K562 (cell line): ENCODE measurements around the gene CST6. TPM values are rescaled to one million over a fixed set of nuclear protein-coding genes. Genes with fewer than 3 reads are reported as not detected.

ENCODE experiments used
- ARHGAP35 ChIP-seq: fragments of 450-650 bp; IDR thresholded peaks from 2 replicates; pipeline ENCODE4 v1.6.1; 2018; ENCODE audit not compliant: partially characterized antibody
- ARID4B ChIP-seq: sonication (generic); formaldehyde crosslinking; IDR thresholded peaks from 2 replicates; pipeline ENCODE4 v1.8.0; 2022; ENCODE audit warnings: mild to moderate bottlenecking, missing genetic modification reagents
- BDP1 ChIP-seq: IDR thresholded peaks from 3 replicates; pipeline ENCODE4 v1.6.1; 2011; ENCODE audit not compliant: insufficient read length, insufficient read depth
- CEBPG ChIP-seq, 3 experiments: fragments of 200-800 bp in 1 of 3; sonication (Bioruptor generic) in 1 of 3; sonication (generic) in 1 of 3; formaldehyde crosslinking in 1 of 3; IDR thresholded peaks in 2 of 3; conservative IDR thresholded peaks in 1 of 3; 2 replicates each; pipeline versions ENCODE4 v1.6.1 to v1.8.0; 2016 to 2022; ENCODE audit warnings: missing compliant biosample characterization in 2 of 3, missing genetic modification characterization in 2 of 3, mild to moderate bottlenecking in 1 of 3, missing genetic modification reagents in 1 of 3
- CHD4 ChIP-seq: fragments of 200-600 bp; sonication (generic); IDR thresholded peaks from 3 replicates; pipeline ENCODE4 v1.6.1; 2012; ENCODE audit warnings: low read depth, mild to moderate bottlenecking, mixed read lengths, low read length, inconsistent platforms; ENCODE audit not compliant: insufficient read depth, insufficient replicate concordance, poor library complexity, severe bottlenecking
- CLOCK ChIP-seq: fragments of 250-450 bp; sonication (Bioruptor Pico); IDR thresholded peaks from 2 replicates; pipeline ENCODE4 v1.4.0; 2020; ENCODE audit warnings: mild to moderate bottlenecking, moderate library complexity, borderline replicate concordance
- NR1H2 ChIP-seq: sonication (generic); formaldehyde crosslinking; IDR thresholded peaks from 2 replicates; pipeline ENCODE4 v1.4.0; 2020; ENCODE audit warnings: mild to moderate bottlenecking, missing genetic modification reagents
- PTTG1 ChIP-seq: fragments of 450-650 bp; IDR thresholded peaks from 2 replicates; pipeline ENCODE4 v1.6.1; 2016; ENCODE audit warnings: low read depth, mild to moderate bottlenecking, missing genetic modification characterization, missing compliant biosample characterization
- ZNF239 ChIP-seq: fragments of 250-450 bp; sonication (Bioruptor Pico); IDR thresholded peaks from 2 replicates; pipeline ENCODE4 v1.4.0; 2020; ENCODE audit warnings: mild to moderate bottlenecking
- ZNF318 ChIP-seq, 2 experiments: fragments of 450-650 bp; IDR thresholded peaks; 2 replicates each; pipeline ENCODE4 v1.6.1; 2016; ENCODE audit warnings: mild to moderate bottlenecking in 2 of 2, borderline replicate concordance in 1 of 2, low read depth in 1 of 2, moderate library complexity in 1 of 2
- polyA plus RNA-seq, 8 experiments: library from polyadenylated mRNA; depleted of rRNA in 4 of 8; stranded (reverse) in 5 of 8; unstranded in 3 of 8; fragments of >200 nt; fragmentation: Nextera tagmentation in 2 of 8; fragmentation: Illumina TruSeq in 1 of 8; extraction: Ambion mirVana in 2 of 8; extraction: Trizol in 1 of 8; gene quantifications; 2 replicates each; pipeline versions ENCODE4 v1.2.1 to v1.2.3, GENCODE V29; 2011 to 2014; ENCODE audit warnings: inconsistent platforms in 1 of 8, missing spikeins in 1 of 8
- total RNA-seq, 7 experiments: library from RNA; depleted of rRNA in 6 of 7; stranded (reverse); fragments of >200 nt in 6 of 7; fragmentation: Illumina TruSeq in 2 of 7; extraction: Trizol in 2 of 7; gene quantifications; 2 replicates each; pipeline versions ENCODE4 v1.2.1 to v1.2.3, GENCODE V29; 2011 to 2021; ENCODE audit warnings: low replicate concordance in 1 of 7

CST6 gene
- total and polyA plus RNA-seq, 9 of the 15 experiments (the other 6 are each of a cell fraction or from before 2014, with no cell fraction given) = not detected

- peak; percentile 91 for TF ChIP-seq ARID4B (CRISPR knock-in tag)
- peak; percentile 94 for TF ChIP-seq NR1H2
- no peak for TF ChIP-seq ARHGAP35
- no peak for TF ChIP-seq BDP1
- TF ChIP-seq CEBPG (CRISPR knock-in tag; IDR thresholded peaks at IDR 0.05) = no peak
- TF ChIP-seq CEBPG (tag; conservative IDR thresholded peaks at IDR 0.05 in 1 of 2, IDR thresholded peaks at IDR 0.05 in 1 of 2) = no peak
- TF ChIP-seq ZNF239 (CRISPR knock-in tag) = no peak
- peak in 1 of 2 experiments; percentile 49; a peak in 1 of 4 replicates for TF ChIP-seq ZNF318 (IDR thresholded peaks at IDR 0.05; ENCODE audit: borderline replicate concordance in 1 of 2, low read depth in 1 of 2)
- no peak for TF ChIP-seq CHD4
- TF ChIP-seq PTTG1 (tag) = no peak
- TF ChIP-seq CLOCK (CRISPR knock-in tag) = no peak
Observed at GRCh38 chr11:66001942-66002647, 9.7 kb upstream of the CST6 start, which contains the start of the genes BANF1 and EIF1AD (continued).
